GM23338 (cell line): ENCODE measurements around the gene MOB3B. TPM values are rescaled to one million over a fixed set of nuclear protein-coding genes. Genes with fewer than 3 reads are reported as not detected.

Experiments
- ATAC-seq: fragments of 200-7000 bp; cut with Tn5 transposase; 3 replicates; pipeline ENCODE4 v1.9.1; 2020
- DNase-seq: peaks from one replicate; pipeline ENCODE4 v3.0.0-alpha.2; 2015; ENCODE audit warnings: low spot score
- H2AFZ ChIP-seq: fragments of 200-600 bp; sonication (generic); 2 replicates; pipeline ENCODE4 v1.8.0; 2016; ENCODE audit warnings: antibody characterized with exemption, mild to moderate bottlenecking, moderate library complexity
- H3F3A ChIP-seq: fragments of 200-600 bp; sonication (generic); replicated peaks from 2 replicates; pipeline ENCODE4 v1.8.0; 2017; ENCODE audit warnings: antibody characterized with exemption, mixed run types, low read depth
- H3K27ac ChIP-seq: fragments of 200-600 bp; sonication (generic); 2 replicates; pipeline ENCODE4 v1.6.1; 2016; ENCODE audit warnings: low read depth
- H3K27me3 ChIP-seq: fragments of 200-600 bp; sonication (generic); 2 replicates; pipeline ENCODE4 v1.8.0; 2016; ENCODE audit warnings: mild to moderate bottlenecking, mixed run types, moderate library complexity; ENCODE audit not compliant: insufficient read depth
- H3K36me3 ChIP-seq: fragments of 200-600 bp; sonication (generic); 2 replicates; pipeline ENCODE4 v1.8.0; 2016; ENCODE audit warnings: mild to moderate bottlenecking; ENCODE audit not compliant: insufficient read depth
- H3K4me1 ChIP-seq: fragments of 200-600 bp; sonication (generic); 2 replicates; pipeline ENCODE4 v1.8.0; 2016; ENCODE audit warnings: mild to moderate bottlenecking, moderate library complexity; ENCODE audit not compliant: insufficient read depth
- H3K4me2 ChIP-seq: fragments of 200-600 bp; sonication (generic); 2 replicates; pipeline ENCODE4 v1.7.1; 2017; ENCODE audit warnings: mixed run types
- H3K4me3 ChIP-seq: fragments of 200-600 bp; sonication (generic); 2 replicates; pipeline ENCODE4 v1.6.1; 2016; ENCODE audit warnings: mixed run types
- H3K79me2 ChIP-seq: fragments of 200-600 bp; sonication (generic); replicated peaks from 2 replicates; pipeline ENCODE4 v1.8.0; 2017; ENCODE audit warnings: mild to moderate bottlenecking; ENCODE audit not compliant: insufficient read depth
- H3K9me2 ChIP-seq: fragments of 200-600 bp; sonication (generic); 2 replicates; pipeline ENCODE4 v1.8.0; 2017; ENCODE audit not compliant: insufficient read depth
- H4K20me1 ChIP-seq: fragments of 200-600 bp; sonication (generic); replicated peaks from 2 replicates; pipeline ENCODE4 v1.8.0; 2017; ENCODE audit warnings: mild to moderate bottlenecking; ENCODE audit not compliant: insufficient read depth
- H3K27ac Mint-ChIP-seq: 2 replicates; pipeline ENCODE4 v1.8.0; 2020; ENCODE audit warnings: inconsistent platforms, mild to moderate bottlenecking, moderate library complexity, mixed read lengths
- H3K27me3 Mint-ChIP-seq: 3 replicates; pipeline ENCODE4 v1.8.0; 2022; ENCODE audit warnings: low read depth, mild to moderate bottlenecking, moderate library complexity, mixed read lengths, inconsistent platforms; ENCODE audit not compliant: insufficient read depth, poor library complexity
- H3K36me3 Mint-ChIP-seq: 3 replicates; pipeline ENCODE4 v1.8.0; 2021; ENCODE audit warnings: low read depth, mild to moderate bottlenecking, inconsistent platforms, moderate library complexity, mixed read lengths
- H3K4me1 Mint-ChIP-seq: 3 replicates; pipeline ENCODE4 v1.8.0; 2020; ENCODE audit warnings: mild to moderate bottlenecking, inconsistent platforms, mixed read lengths
- H3K4me3 Mint-ChIP-seq: 3 replicates; pipeline ENCODE4 v1.8.0; 2021; ENCODE audit warnings: moderate library complexity, mild to moderate bottlenecking, inconsistent platforms, mixed read lengths
- H3K9me3 Mint-ChIP-seq: 3 replicates; pipeline ENCODE4 v1.8.0; 2020; ENCODE audit warnings: moderate library complexity, mild to moderate bottlenecking, inconsistent platforms, mixed read lengths
- CREB1 ChIP-seq: fragments of 250-450 bp; sonication (Bioruptor Pico); IDR thresholded peaks from 2 replicates; pipeline ENCODE4 v1.5.0; 2020; ENCODE audit warnings: low read depth, mild to moderate bottlenecking, moderate library complexity
- CTCF ChIP-seq, 2 experiments: fragments of 200-600 bp in 1 of 2; sonication (generic) in 1 of 2; conservative IDR thresholded peaks; 2 replicates each; pipeline versions ENCODE4 v1.5.1 to v1.6.1; 2016 to 2017; ENCODE audit warnings: antibody characterized with exemption in 2 of 2, low read depth in 2 of 2, mild to moderate bottlenecking in 2 of 2, moderate library complexity in 1 of 2
- ETS1 ChIP-seq: IDR thresholded peaks from 2 replicates; pipeline ENCODE4 v1.6.1; 2016; ENCODE audit warnings: antibody characterized with exemption
- EZH2 ChIP-seq: fragments of 200-600 bp; sonication (generic); IDR thresholded peaks from one replicate; pipeline ENCODE4 v1.8.0; 2017; ENCODE audit warnings: antibody characterized with exemption, mild to moderate bottlenecking, low read depth; ENCODE audit not compliant: unreplicated experiment
- EZH2phosphoT487 ChIP-seq: fragments of 200-600 bp; sonication (generic); IDR thresholded peaks from one replicate; pipeline ENCODE4 v1.8.1; 2018; ENCODE audit warnings: antibody characterized with exemption; ENCODE audit not compliant: unreplicated experiment
- JUNB ChIP-seq: IDR thresholded peaks from one replicate; pipeline ENCODE4 v1.6.1; 2016; ENCODE audit warnings: antibody characterized with exemption; ENCODE audit not compliant: unreplicated experiment
- POLR2AphosphoS5 ChIP-seq: IDR thresholded peaks from 2 replicates; pipeline ENCODE4 v1.6.1; 2016; ENCODE audit warnings: antibody characterized with exemption, low read depth
- REST ChIP-seq: IDR thresholded peaks from one replicate; pipeline ENCODE4 v1.6.1; 2018; ENCODE audit warnings: antibody characterized with exemption; ENCODE audit not compliant: unreplicated experiment
- STAT1 ChIP-seq: IDR thresholded peaks from one replicate; pipeline ENCODE4 v1.6.1; 2016; ENCODE audit warnings: antibody characterized with exemption; ENCODE audit not compliant: unreplicated experiment
- ZNF331 ChIP-seq: fragments of 250-450 bp; sonication (Bioruptor Pico); IDR thresholded peaks from 2 replicates; pipeline ENCODE4 v1.5.0; 2020; ENCODE audit warnings: low read depth, mild to moderate bottlenecking, moderate library complexity
- polyA plus RNA-seq: library from polyadenylated mRNA; unstranded; fragments of >200 nt; fragmentation: Nextera tagmentation; extraction: Ambion mirVana; gene quantifications from 2 replicates; pipeline ENCODE4 v1.2.1, GENCODE V29; 2016
- total RNA-seq: library from RNA; depleted of rRNA; stranded (reverse); fragments of >200 nt; shearing (Covaris generic); gene quantifications from 2 replicates; pipeline ENCODE4 v1.2.3, GENCODE V29; 2014

MOB3B gene
- total and polyA plus RNA-seq, 2 experiments from 2014 or later, result 7.6 to 12.1 TPM

- TF ChIP-seq POLR2AphosphoS5, result no peak
- no peak for TF ChIP-seq CTCF (conservative IDR thresholded peaks at IDR 0.05; ENCODE audit: low read depth in 2 of 2)
- TF ChIP-seq EZH2, result no peak
- TF ChIP-seq JUNB, result no peak
Observed at GRCh38 chr9:27469550-27469949, 60.1 kb downstream of the MOB3B start (continued).

- H3K27me3 Mint-ChIP-seq, result peaks cover 11% of the 10 kb centered on the region
- H3K9me3 Mint-ChIP-seq, result peaks cover 2% of the 10 kb centered on the region; the same call in 2 of the 3 replicates
- 0 out of 2 replicates have a peak, but pooled peaks cover 2% of the 10 kb centered on the region for H3K9me2 ChIP-seq
- H3K4me1 Mint-ChIP-seq, result peaks cover 38% of the 10 kb centered on the region
- H3K27me3 ChIP-seq, result no peaks in the 10 kb centered on the region
- no peak for DNase-seq
- no peak overlapping the region for H3K4me2 ChIP-seq
- H2AFZ ChIP-seq, result no peak overlapping the region
- H4K20me1 ChIP-seq, result no peaks in the 10 kb centered on the region
- H3F3A ChIP-seq, result no peaks in the 10 kb centered on the region
- H3K36me3 ChIP-seq, result no peaks in the 10 kb centered on the region; the same call in 1 of the 2 replicates
- H3K4me1 ChIP-seq, result peaks cover 8% of the 10 kb centered on the region; the same call in 1 of the 2 replicates
- H3K79me2 ChIP-seq, result no peaks in the 10 kb centered on the region
- peaks cover 7% of the 10 kb centered on the region; the same call in 2 of the 3 replicates for H3K36me3 Mint-ChIP-seq
- H3K4me3 Mint-ChIP-seq, result no peak overlapping the region
- H3K27ac ChIP-seq, result no peak overlapping the region
- no peak overlapping the region for H3K27ac Mint-ChIP-seq
- no peak overlapping the region for H3K4me3 ChIP-seq
- ATAC-seq, result no peak
- no peak for TF ChIP-seq ETS1
- no peak for TF ChIP-seq EZH2phosphoT487
- no peak for TF ChIP-seq CREB1 (CRISPR knock-in tag)
- TF ChIP-seq STAT1, result no peak
- TF ChIP-seq CTCF (conservative IDR thresholded peaks at IDR 0.05; ENCODE audit: low read depth in 2 of 2), result no peak
- TF ChIP-seq ZNF331 (CRISPR knock-in tag), result no peak
- no peak for TF ChIP-seq EZH2
- no peak for TF ChIP-seq POLR2AphosphoS5
- TF ChIP-seq REST, result no peak
Observed at GRCh38 chr9:27468462-27469110, 61.0 kb downstream of the MOB3B start.
